Adrenal gland (tissue), 5 donors: ENCODE results near the gene PTPN14.

Experiments used
- POLR2A ChIP-seq, 2 donors: fragments of 450-650 bp; IDR thresholded peaks; one replicate each; pipeline ENCODE4 v1.6.1; 2017; ENCODE audit warnings: antibody characterized with exemption in 2 of 2, mild to moderate bottlenecking in 2 of 2, moderate library complexity in 1 of 2
- TF ChIP-seq, protein P1 (sequence below), 6 experiments: fragments of 450-650 bp in 4 of 6; fragments of 200-600 bp in 2 of 6; sonication (generic) in 1 of 6; IDR thresholded peaks; 1 replicate in 5 of 6; 2 replicates in 1 of 6; pipeline versions ENCODE4 v1.5.1 to v1.8.0; 2016 to 2021; ENCODE audit warnings: antibody characterized with exemption in 6 of 6, mild to moderate bottlenecking in 2 of 6, moderate library complexity in 1 of 6
- donor health status: DM: no; HTN: no; CAD: no.

DNA sequence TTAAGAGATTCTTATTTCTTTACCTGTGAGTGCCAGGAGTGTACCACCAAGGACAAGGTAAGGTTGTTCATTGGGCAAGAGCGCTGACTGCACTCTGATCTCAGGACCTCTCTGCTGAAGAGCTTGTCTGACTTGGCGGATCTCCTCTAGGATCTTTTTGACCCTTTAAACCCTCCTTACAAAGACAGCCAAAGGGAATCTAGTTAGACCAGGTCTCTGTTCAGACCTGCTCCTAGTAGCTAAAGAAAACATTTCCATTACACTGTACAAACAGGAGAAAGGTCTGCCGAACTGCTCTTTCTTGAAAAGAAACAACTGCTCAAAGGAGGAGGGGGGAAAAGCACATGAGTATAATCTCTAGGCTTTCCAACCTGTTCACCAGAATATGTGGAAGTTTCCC is 221.2 kb downstream of the PTPN14 start:
- TF ChIP-seq, protein P1, sequence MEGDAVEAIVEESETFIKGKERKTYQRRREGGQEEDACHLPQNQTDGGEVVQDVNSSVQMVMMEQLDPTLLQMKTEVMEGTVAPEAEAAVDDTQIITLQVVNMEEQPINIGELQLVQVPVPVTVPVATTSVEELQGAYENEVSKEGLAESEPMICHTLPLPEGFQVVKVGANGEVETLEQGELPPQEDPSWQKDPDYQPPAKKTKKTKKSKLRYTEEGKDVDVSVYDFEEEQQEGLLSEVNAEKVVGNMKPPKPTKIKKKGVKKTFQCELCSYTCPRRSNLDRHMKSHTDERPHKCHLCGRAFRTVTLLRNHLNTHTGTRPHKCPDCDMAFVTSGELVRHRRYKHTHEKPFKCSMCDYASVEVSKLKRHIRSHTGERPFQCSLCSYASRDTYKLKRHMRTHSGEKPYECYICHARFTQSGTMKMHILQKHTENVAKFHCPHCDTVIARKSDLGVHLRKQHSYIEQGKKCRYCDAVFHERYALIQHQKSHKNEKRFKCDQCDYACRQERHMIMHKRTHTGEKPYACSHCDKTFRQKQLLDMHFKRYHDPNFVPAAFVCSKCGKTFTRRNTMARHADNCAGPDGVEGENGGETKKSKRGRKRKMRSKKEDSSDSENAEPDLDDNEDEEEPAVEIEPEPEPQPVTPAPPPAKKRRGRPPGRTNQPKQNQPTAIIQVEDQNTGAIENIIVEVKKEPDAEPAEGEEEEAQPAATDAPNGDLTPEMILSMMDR (IDR thresholded peaks at IDR 0.05) = no peak
- no peak for TF ChIP-seq POLR2A (IDR thresholded peaks at IDR 0.05)
